Measurements from ENCODE around the gene UBE2H. TPM values are rescaled to one million over a fixed set of nuclear protein-coding genes. Genes with fewer than 3 reads are reported as not detected.

UBE2H gene
- total RNA-seq, 1 donor from 2014 or later = 27.1 TPM

DNA sequence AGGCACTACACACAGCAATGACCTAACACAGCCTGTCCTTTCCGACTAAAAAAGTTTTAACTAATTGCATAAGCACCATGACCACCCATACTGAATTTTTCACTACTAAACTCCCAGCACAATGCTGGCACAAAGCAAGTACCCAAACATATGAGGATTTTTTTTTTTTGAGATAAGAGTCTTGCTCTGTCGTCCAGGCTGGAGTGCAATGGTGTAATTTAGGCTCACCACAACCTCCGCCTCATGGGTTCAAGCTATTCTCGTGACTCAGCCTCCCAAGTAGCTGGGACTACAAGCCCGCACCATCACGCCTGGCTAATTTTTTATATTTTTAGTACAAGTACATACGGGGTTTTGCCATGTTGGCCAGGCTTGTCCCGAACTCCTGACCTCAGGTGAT, 5.1 kb downstream of the UBE2H start:
- peaks cover 3% of the 10 kb centered on the region for H3K27me3 Mint-ChIP-seq (ENCODE audit: insufficient read depth)
- no peaks in the 10 kb centered on the region for H3K9me3 Mint-ChIP-seq
- no peak overlapping the region for H3K27ac Mint-ChIP-seq
- intact Hi-C loops (cut with micrococcal nuclease) = loop anchor here (1.0 to 2.0 kb wide), 6 partner anchors 41 to 1161 kb away; partner anchors contain the start of gene NRF1
- no peak overlapping the region for H3K4me3 Mint-ChIP-seq
- H3K36me3 Mint-ChIP-seq (ENCODE audit: low read depth) = peaks cover 12% of the 10 kb centered on the region
- peaks cover 17% of the 10 kb centered on the region for H3K4me1 Mint-ChIP-seq (ENCODE audit: low read depth)
- DNase-seq (ENCODE audit: low spot score) = no peak

DNA sequence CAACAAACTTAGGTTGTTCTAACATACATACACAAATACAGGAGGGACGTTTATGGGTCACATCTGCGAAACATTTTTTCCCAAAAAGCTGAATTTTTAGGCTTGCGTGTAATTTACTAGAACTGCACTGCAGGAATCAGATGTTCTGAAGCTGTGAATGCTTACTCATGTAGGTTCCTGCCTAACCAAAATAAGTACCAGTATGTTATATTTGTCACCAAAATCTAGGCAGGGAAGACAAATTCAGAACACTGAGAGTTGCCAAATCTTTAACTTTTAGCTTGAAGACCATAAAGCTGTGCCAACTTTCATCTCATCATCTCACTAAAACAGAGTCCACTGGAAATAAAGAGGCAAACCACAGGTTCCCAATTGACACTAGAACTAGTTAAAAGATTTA, 5.7 kb downstream of the UBE2H start:
- H3K27me3 Mint-ChIP-seq (ENCODE audit: insufficient read depth) = peaks cover 3% of the 10 kb centered on the region
- no peak overlapping the region for H3K27ac Mint-ChIP-seq
- intact Hi-C loops (cut with micrococcal nuclease) = no loop called here
- peaks cover 13% of the 10 kb centered on the region for H3K36me3 Mint-ChIP-seq (ENCODE audit: low read depth)
- DNase-seq (ENCODE audit: low spot score) = no peak
- H3K4me1 Mint-ChIP-seq (ENCODE audit: low read depth) = peaks cover 16% of the 10 kb centered on the region
- no peak overlapping the region for H3K4me3 Mint-ChIP-seq
- no peaks in the 10 kb centered on the region for H3K9me3 Mint-ChIP-seq

DNA sequence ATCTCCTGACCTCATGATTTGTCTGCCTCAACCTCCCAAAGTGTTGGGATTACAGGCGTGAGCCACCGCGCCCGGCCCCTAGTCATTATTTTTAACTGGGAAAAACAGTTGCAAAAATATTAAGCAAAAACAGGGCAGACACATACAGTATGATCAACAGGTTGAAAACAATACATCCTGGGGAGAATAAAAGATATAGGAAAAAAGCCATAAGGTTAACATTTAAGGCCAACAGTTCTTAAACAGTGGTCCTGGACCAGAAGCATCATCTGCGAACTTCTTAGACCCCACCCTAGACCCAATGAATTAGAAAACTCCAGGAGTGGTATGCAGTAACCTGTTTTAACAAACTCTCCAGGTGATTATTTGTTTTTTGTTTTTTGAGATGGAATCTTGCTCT, 6.5 kb downstream of the UBE2H start:
- peaks cover 13% of the 10 kb centered on the region for H3K36me3 Mint-ChIP-seq (ENCODE audit: low read depth)
- intact Hi-C loops (cut with micrococcal nuclease) = no loop called here
- peaks cover 16% of the 10 kb centered on the region for H3K4me1 Mint-ChIP-seq (ENCODE audit: low read depth)
- no peak for DNase-seq (ENCODE audit: low spot score)
- H3K27me3 Mint-ChIP-seq (ENCODE audit: insufficient read depth) = no peaks in the 10 kb centered on the region
- no peaks in the 10 kb centered on the region for H3K9me3 Mint-ChIP-seq
- H3K27ac Mint-ChIP-seq = no peak overlapping the region
- no peak overlapping the region for H3K4me3 Mint-ChIP-seq

DNA sequence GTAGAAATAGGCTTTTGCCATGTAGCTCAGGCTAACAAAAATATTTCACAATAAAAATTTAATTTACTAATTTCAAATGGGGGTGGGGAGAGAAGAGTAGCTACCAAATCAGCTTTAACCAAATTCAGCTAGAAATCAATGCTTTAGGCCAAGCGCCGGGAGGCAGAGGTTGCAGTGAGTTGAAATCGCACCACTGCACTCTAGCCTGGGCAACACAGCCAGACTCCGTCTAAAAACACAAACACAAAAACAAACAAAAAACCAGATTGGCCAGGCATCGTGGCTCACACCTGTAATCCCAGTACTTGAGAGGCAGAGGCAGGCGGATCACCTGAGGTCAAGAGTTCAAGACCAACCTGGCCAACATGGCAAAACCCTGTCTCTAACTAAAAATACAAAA, 9.4 kb downstream of the UBE2H start:
- no peak for DNase-seq (ENCODE audit: low spot score)
- Mint-ChIP-seq H3K27ac (no peak overlapping the region), H3K4me1 (ENCODE audit: low read depth) (peaks cover 16% of the 10 kb centered on the region), H3K27me3 (ENCODE audit: insufficient read depth) (no peaks in the 10 kb centered on the region), H3K36me3 (ENCODE audit: low read depth) (peaks cover 13% of the 10 kb centered on the region), H3K4me3 (no peak overlapping the region), H3K9me3 (no peaks in the 10 kb centered on the region)
- intact Hi-C loops (cut with micrococcal nuclease) = no loop called here

DNA sequence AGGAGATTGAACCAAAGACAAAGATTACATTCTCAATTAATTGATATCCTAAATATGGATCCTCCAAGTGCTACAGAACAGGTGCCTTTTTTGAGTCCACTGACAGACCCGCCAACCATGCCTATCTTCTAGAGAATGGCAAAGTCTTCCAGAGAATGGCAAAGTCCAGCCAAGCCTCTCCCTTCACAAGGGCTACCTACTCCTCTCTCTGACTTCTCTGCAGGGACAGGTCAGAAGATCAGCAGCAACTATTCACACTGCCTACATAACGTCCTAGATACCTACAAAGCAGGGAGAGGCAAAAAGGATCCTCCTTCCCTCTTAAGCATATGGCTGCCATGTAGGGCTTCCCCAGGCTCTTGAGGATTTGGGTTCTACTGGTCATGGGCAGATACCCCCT, 12.4 kb downstream of the UBE2H start:
- Mint-ChIP-seq H3K36me3 (ENCODE audit: low read depth) (peaks cover 9% of the 10 kb centered on the region), H3K4me1 (ENCODE audit: low read depth) (peaks cover 8% of the 10 kb centered on the region), H3K27me3 (ENCODE audit: insufficient read depth) (no peaks in the 10 kb centered on the region), H3K27ac (no peak overlapping the region), H3K9me3 (no peaks in the 10 kb centered on the region), H3K4me3 (no peak overlapping the region)
- DNase-seq (ENCODE audit: low spot score) = no peak
- intact Hi-C loops (cut with micrococcal nuclease) = no loop called here

- H3K27ac Mint-ChIP-seq = no peak overlapping the region
- no peaks in the 10 kb centered on the region for H3K9me3 Mint-ChIP-seq
- H3K27me3 Mint-ChIP-seq (ENCODE audit: insufficient read depth) = no peaks in the 10 kb centered on the region
- H3K36me3 Mint-ChIP-seq (ENCODE audit: low read depth) = peaks cover 5% of the 10 kb centered on the region
- no peak overlapping the region for H3K4me3 Mint-ChIP-seq
- no peak for DNase-seq (ENCODE audit: low spot score)
- intact Hi-C loops (cut with micrococcal nuclease) = no loop called here
- peaks cover 4% of the 10 kb centered on the region for H3K4me1 Mint-ChIP-seq (ENCODE audit: low read depth)
Observed at GRCh38 chr7:129939881-129940280, 12.9 kb downstream of the UBE2H start.

DNA sequence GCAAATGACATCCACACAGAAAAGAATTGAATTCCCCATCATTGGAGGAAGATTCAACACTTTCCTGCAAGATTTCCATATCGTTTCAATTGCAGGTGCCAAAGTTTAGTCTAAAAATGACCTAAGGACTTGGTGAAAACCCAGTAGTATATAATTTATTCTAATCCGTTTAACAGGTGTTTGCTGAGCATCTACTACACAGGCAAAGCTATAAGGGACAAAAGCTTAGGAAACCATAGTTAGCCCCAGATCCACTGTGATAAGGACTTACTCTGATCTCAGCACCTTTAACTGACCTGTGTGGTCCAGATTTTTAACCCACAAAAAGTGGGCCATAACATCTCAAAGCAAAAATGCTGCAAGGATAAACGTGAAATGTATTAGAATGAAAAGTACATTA, 19.1 kb downstream of the UBE2H start:
- Mint-ChIP-seq H3K4me1 (ENCODE audit: low read depth) (no peaks in the 10 kb centered on the region), H3K9me3 (no peaks in the 10 kb centered on the region), H3K27ac (no peak overlapping the region), H3K36me3 (ENCODE audit: low read depth) (peaks cover 2% of the 10 kb centered on the region), H3K4me3 (no peak overlapping the region), H3K27me3 (ENCODE audit: insufficient read depth) (no peaks in the 10 kb centered on the region)
- intact Hi-C loops (cut with micrococcal nuclease) = no loop called here
- no peak for DNase-seq (ENCODE audit: low spot score)

DNA sequence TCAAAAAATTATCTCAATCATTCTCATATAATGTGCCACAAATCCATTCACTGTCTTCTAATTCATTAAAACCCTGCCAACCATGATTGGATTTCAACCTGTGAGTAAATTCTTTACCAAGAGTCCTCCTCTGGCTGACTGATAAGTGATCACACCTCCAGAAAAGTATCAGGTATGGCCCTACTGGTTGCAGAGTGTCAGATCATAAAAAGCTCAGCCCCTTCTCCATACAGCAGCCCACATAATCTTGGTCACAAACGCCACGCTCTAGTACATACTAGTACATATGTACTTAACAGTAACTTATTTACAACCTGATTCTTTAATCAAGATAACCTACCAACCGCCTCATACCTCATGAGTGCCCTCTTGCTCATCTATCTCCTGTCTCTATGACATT, 26.1 kb downstream of the UBE2H start:
- no peak for DNase-seq (ENCODE audit: low spot score)
- H3K27ac Mint-ChIP-seq = no peak overlapping the region
- H3K36me3 Mint-ChIP-seq (ENCODE audit: low read depth) = peaks cover 5% of the 10 kb centered on the region
- intact Hi-C loops (cut with micrococcal nuclease) = no loop called here
- H3K4me1 Mint-ChIP-seq (ENCODE audit: low read depth) = peaks cover 16% of the 10 kb centered on the region
- no peaks in the 10 kb centered on the region for H3K27me3 Mint-ChIP-seq (ENCODE audit: insufficient read depth)
- no peaks in the 10 kb centered on the region for H3K9me3 Mint-ChIP-seq
- H3K4me3 Mint-ChIP-seq = no peak overlapping the region

DNA sequence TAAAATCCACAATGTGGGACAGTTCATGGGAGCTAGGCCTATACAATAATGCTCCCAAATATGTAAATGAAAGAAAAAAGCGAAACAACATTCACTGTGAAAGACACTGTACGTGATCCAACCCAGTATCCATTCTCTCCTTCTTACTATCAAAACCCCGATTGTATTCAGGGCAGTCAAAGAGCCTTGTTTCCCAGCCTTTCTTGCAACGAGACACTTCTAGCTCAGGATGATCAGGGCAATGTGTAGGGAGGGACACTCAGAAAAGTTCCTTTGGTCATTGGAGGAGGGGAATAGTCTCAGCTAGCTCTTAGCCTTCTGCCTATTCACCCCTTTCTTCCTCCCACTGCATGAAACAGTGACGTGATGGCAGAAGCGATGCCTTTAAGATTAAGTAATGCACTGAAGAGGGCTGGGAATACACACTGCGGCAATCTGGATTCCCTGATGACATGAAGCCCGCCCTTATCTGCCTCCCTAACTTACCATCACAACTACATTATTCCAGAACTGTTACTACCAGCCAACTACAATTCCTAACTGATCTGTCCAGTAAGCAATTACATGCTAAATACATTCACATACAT, 27.3 kb downstream of the UBE2H start:
- Mint-ChIP-seq H3K4me3 (no peak overlapping the region), H3K27ac (no peak overlapping the region), H3K4me1 (ENCODE audit: low read depth) (peaks cover 16% of the 10 kb centered on the region), H3K36me3 (ENCODE audit: low read depth) (peaks cover 7% of the 10 kb centered on the region), H3K9me3 (no peaks in the 10 kb centered on the region), H3K27me3 (ENCODE audit: insufficient read depth) (no peaks in the 10 kb centered on the region)
- intact Hi-C loops (cut with micrococcal nuclease) = no loop called here
- DNase-seq (ENCODE audit: low spot score) = no peak

DNA sequence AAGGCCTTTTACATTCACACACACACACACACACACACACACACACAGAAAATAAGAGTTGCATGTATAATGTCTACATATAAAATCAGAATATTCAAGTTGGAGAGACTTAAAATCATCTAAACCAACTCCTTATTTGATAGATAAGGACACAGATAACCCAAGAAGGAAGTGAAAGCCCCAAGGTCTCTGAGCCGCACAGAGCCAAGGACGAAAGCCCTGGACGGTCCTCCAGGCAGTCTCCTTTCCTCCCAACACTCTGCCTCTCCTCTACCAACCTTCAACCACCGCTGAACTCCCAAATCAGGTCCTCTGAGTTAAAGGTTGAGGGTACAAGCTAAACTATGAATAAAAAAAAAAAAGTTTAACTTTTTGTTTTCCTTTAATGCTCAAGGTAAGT, 28.2 kb downstream of the UBE2H start:
- peaks cover 7% of the 10 kb centered on the region for H3K36me3 Mint-ChIP-seq (ENCODE audit: low read depth)
- no peak for DNase-seq (ENCODE audit: low spot score)
- H3K9me3 Mint-ChIP-seq = no peaks in the 10 kb centered on the region
- intact Hi-C loops (cut with micrococcal nuclease) = no loop called here
- H3K4me3 Mint-ChIP-seq = no peak overlapping the region
- H3K27ac Mint-ChIP-seq = no peak overlapping the region
- H3K27me3 Mint-ChIP-seq (ENCODE audit: insufficient read depth) = no peaks in the 10 kb centered on the region
- H3K4me1 Mint-ChIP-seq (ENCODE audit: low read depth) = peaks cover 17% of the 10 kb centered on the region

DNA sequence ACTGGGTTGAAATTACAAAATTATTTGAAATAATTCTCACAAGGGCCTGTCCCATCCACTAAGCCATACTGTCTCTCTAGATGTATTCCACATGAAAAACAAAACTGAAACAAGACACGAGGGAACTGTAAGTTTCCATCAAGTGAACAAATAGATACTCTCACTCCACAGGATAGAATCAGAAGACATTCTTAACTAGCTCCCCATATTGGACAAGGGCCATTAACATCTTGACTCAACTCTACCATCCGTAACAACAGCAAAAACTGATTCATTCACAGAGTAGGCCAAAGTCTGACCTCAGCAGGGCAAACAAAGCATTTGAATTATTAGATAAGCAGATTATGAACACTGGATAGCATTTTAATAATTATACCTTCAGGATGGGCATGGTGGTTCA, 29.1 kb downstream of the UBE2H start:
- H3K27me3 Mint-ChIP-seq (ENCODE audit: insufficient read depth) = no peaks in the 10 kb centered on the region

DNA sequence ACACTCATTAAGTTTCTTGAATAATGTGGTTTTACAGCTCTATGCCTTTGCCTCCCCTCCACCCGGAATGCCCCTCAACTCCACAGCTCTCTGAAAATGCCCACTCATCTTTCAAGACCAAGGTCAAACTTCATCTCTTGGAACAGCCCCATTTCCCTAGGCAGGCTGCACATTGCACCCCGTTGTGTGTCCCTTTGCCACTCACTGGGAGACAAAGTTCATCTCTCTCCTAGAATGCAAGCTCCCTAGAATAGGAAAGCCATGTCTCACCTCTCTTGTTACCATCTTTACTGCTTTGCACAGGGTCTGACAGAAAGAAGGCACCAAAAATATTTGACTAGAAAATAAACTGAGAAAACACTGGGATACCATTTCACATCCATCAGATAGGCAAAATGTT, 33.3 kb downstream of the UBE2H start:
- Mint-ChIP-seq H3K27ac (no peak overlapping the region), H3K4me3 (no peak overlapping the region), H3K27me3 (ENCODE audit: insufficient read depth) (no peaks in the 10 kb centered on the region), H3K36me3 (ENCODE audit: low read depth) (peaks cover 7% of the 10 kb centered on the region), H3K9me3 (no peaks in the 10 kb centered on the region), H3K4me1 (ENCODE audit: low read depth) (peaks cover 31% of the 10 kb centered on the region)
- DNase-seq (ENCODE audit: low spot score) = no peak
- intact Hi-C loops (cut with micrococcal nuclease) = no loop called here

More for the DNA sequence above, 29.1 kb downstream of the UBE2H start:
- H3K4me1 Mint-ChIP-seq (ENCODE audit: low read depth) = peaks cover 22% of the 10 kb centered on the region
- H3K27ac Mint-ChIP-seq = peak overlapping the region; percentile 9
- DNase-seq (ENCODE audit: low spot score) = no peak
- no peaks in the 10 kb centered on the region for H3K9me3 Mint-ChIP-seq
- H3K4me3 Mint-ChIP-seq = no peak overlapping the region
- H3K36me3 Mint-ChIP-seq (ENCODE audit: low read depth) = peaks cover 5% of the 10 kb centered on the region
- intact Hi-C loops (cut with micrococcal nuclease) = no loop called here

DNA sequence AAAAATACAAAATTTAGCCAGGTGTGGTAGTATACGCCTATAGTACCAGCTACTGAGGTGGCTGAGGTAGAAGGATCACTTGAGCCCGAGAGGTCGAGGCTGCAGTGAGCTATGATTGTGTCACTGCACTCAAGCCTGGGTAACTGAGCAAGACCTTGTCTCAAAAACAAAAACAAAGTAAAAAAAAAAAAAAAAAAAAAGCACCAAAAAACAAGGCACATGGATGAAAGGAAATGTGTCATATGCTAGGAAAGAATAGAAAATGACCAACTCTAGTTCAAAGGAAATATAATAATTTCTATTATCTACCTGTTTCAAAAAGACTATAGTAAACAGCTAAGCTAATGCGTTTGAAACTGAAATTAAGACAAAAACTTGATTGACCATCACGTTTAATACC, 33.8 kb downstream of the UBE2H start:
- no peak overlapping the region for H3K27ac Mint-ChIP-seq
- intact Hi-C loops (cut with micrococcal nuclease) = no loop called here
- DNase-seq (ENCODE audit: low spot score) = no peak
- H3K27me3 Mint-ChIP-seq (ENCODE audit: insufficient read depth) = no peaks in the 10 kb centered on the region
- H3K9me3 Mint-ChIP-seq = no peaks in the 10 kb centered on the region
- no peak overlapping the region for H3K4me3 Mint-ChIP-seq
- H3K36me3 Mint-ChIP-seq (ENCODE audit: low read depth) = peaks cover 7% of the 10 kb centered on the region
- peaks cover 27% of the 10 kb centered on the region for H3K4me1 Mint-ChIP-seq (ENCODE audit: low read depth)

- Mint-ChIP-seq H3K9me3 (no peaks in the 10 kb centered on the region), H3K36me3 (ENCODE audit: low read depth) (peaks cover 4% of the 10 kb centered on the region), H3K4me1 (ENCODE audit: low read depth) (peaks cover 17% of the 10 kb centered on the region), H3K27ac (no peak overlapping the region), H3K4me3 (no peak overlapping the region), H3K27me3 (ENCODE audit: insufficient read depth) (no peaks in the 10 kb centered on the region)
- intact Hi-C loops (cut with micrococcal nuclease) = no loop called here
- no peak for DNase-seq (ENCODE audit: low spot score)
Observed at GRCh38 chr7:129917934-129918333, 34.8 kb downstream of the UBE2H start.

Data from activated T-helper 1 cell treated with anti-CD3 and anti-CD28 coated beads, Interleukin-12 subunit alpha, Interleukin-12 subunit beta, Interleukin-2, Interleukin-4 antibody, amounts not matched to agents 30 ng/mL and 10 ng/mL and 1 ng/mL, durations not matched to agents 14 hours and 24 hours and 36 hours (primary cell).